HG03175 (cell line): Measurements from ENCODE around the gene DUS4L.
"Not testable (repeated sequence)": the region's sequence is repeated elsewhere in the genome, so short reads cannot be mapped to it uniquely, and the experiment has no call there.

Experiments used
- ATAC-seq: cut with Tn5 transposase; IDR thresholded peaks from one replicate; pipeline ENCODE4 v1.9.1; 2021; ENCODE audit warnings: mild to moderate bottlenecking, moderate library complexity; ENCODE audit not compliant: unreplicated experiment

The DUS4L gene

GRCh38 chr7:107563775-107564552 lies at the start of gene DUS4L, which contains the start of gene COG5:
Gene DUS4L, plus strand, starts transcription at chr7:107563971. Its CDS starts 3,100 bp downstream, at chr7:107567071.
Gene COG5, minus strand, starts transcription at chr7:107563920. Its CDS starts 24 bp downstream, at chr7:107563896.
- peak; percentile 95 for ATAC-seq

GRCh38 chr7:107526672-107527071 lies 37.1 kb upstream of the DUS4L start:
- ATAC-seq, result no peak

DNA sequence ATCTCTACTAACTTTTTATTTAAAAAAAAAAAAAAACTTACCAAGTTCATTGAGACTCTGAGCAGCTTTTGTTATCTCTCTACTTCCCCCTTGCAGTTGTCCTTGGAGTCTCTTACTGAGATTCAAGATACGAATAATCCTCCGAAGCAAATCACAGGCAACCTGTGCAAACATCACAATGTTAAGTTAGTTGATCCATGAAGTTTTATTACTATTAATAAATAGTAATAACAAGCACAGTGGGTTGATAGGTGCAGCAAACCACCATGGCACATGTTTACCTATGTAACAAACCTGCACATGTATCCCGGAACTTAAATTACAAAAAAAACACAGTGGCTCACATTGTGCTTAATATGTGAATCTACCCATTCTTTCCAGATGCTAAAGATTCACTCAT lies 36.6 kb upstream of the DUS4L start:
- no peak for ATAC-seq

- no peak for ATAC-seq
These were observed 35.3 kb upstream of the DUS4L start for GRCh38 chr7:107528461-107528860.

DNA sequence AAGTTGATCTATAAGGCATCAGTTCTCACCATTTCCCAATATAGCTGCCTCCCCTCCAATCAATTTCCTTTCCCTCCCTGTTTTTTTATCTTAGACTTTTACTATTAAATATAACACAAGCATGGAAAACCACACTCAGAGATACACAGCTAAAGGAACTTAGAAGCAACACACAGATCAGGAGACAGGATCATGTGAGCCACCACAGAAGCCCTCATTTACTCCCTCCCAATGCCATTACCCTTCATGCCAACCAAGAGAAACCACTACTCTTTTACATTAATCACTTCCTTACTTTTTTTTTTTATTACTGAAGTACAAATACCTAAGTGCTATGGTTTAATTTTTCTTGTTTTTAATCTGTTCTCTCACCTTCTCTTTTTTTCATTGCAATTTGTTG lies 33.0 kb upstream of the DUS4L start:
- no peak for ATAC-seq

GRCh38 chr7:107534139-107534538 lies 29.6 kb upstream of the DUS4L start:
- ATAC-seq, result no peak

GRCh38 chr7:107537228-107537627 lies 26.5 kb upstream of the DUS4L start:
- not testable (repeated sequence) for ATAC-seq

GRCh38 chr7:107538001-107538400 lies 25.8 kb upstream of the DUS4L start:
- no peak for ATAC-seq

- no peak for ATAC-seq
These were observed 20.3 kb upstream of the DUS4L start for GRCh38 chr7:107543338-107543993.

DNA sequence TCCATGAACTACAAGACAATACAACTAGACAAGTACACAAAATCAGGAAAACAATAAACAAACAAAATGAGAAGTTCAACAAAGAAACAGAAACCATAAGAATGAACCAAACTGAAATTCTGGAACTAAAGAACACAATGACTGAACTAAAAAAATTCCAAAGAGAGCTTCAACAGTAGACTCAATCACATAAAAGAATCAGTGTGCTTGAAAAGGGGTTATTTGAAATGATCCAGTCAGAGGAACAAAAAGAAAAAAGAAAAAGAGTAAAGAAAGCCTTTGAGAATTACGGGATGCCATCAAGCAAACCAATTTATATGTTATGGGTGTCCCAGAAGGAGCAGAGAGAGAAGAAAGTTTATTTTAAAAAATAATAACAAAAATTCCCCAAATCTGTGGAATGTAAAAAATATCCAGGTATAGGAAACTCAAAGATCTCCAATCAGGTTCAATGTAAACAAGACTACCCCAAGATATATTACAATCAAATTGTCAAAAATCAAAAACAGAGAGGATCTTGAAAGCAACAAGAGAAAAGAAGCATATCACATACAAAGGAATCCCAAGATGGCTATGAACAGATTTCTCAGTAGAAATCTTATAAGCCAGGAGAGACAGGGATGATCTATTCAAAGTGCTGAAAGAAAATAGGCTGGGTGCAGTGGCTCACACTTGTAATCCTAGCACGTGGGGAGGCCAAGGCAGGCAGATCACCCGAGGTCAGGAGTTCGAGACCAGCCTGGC lies 18.8 kb upstream of the DUS4L start:
- ATAC-seq, result no peak

- ATAC-seq, result no peak
These were observed 11.8 kb upstream of the DUS4L start for GRCh38 chr7:107551936-107552335.

- no peak for ATAC-seq
These were observed 7.9 kb upstream of the DUS4L start for GRCh38 chr7:107555893-107556292.

- ATAC-seq, result no peak
These were observed 3.9 kb upstream of the DUS4L start for GRCh38 chr7:107559864-107560263.

GRCh38 chr7:107560898-107561516 lies 2.8 kb upstream of the DUS4L start:
- ATAC-seq, result no peak

DNA sequence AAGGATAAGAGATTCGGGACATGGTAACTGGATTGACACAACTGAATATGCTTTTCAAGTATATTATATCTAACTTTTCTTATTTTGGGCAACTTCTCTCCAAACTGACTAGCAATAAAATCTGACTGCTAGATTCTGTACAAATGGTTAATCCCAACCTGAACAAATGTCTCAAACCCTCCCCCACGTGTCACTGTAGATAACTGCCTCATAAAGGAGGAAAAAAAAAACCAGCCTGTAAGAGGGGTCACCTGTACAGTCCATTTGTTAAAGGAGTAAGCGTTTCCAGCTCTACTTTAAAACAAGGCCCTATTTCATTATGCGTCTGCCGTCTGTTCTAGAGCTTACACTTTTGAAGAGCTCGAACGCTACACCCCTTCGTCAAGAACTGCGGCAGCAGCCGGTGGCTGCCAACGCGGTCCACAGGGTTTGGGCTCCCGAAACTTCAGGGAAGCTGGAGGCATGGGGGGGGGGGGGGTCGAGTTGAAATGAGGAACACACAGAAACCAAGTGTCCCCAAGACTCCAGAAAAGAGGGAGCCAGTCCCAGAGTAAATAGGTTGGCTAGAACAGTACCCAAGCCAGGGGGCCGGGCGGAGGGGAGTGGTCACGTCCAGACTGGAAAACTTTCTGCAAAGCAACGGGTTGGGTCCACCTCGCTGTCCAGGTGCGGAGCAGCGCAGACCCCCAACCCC lies 543 bp upstream of the DUS4L start:
- peak; percentile 52 for ATAC-seq

GRCh38 chr7:107564553-107565298 lies 955 bp downstream of the DUS4L start:
- ATAC-seq, result no peak

GRCh38 chr7:107570298-107570697 lies 6.5 kb downstream of the DUS4L start:
- no peak for ATAC-seq

DNA sequence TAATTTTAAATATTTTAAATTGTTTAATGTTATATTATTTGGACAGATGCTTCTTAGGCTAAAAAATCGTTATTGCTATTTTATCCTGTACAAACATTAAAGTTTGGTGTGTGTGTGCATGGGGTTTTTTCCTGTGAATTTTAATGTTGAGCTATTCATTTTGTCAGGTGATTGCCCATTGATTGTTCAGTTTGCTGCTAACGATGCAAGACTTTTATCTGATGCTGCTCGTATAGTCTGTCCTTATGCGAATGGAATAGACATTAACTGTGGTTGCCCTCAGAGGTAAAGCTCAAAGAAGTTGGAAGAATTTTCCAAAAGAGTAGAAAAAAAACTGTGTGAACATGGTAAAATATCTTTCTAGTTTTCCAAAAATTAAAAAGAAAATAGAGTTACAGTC lies 9.8 kb downstream of the DUS4L start:
- ATAC-seq, result no peak

DNA sequence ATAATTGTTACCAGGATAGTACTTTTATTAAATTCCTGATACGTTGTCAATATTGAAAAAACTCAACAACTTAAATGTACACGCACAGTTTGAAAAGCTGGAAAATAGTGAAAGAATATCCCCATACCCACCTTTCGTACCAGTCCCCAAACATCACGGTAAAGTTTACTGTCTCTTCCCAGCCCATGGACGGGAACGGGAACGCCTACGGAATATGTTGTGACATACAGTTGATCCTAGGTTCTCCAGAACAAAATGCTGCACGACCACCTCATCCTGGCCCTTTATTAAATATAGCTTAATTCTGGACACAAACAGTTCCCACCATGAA lies 15.7 kb downstream of the DUS4L start:
- ATAC-seq, result peak; percentile 1
